Measurements from ENCODE around the gene HLX.

Gene HLX

GRCh38 chr1:220884109-220884980 lies 5.1 kb downstream of the HLX start:
- DNase-seq, result no peak

DNA sequence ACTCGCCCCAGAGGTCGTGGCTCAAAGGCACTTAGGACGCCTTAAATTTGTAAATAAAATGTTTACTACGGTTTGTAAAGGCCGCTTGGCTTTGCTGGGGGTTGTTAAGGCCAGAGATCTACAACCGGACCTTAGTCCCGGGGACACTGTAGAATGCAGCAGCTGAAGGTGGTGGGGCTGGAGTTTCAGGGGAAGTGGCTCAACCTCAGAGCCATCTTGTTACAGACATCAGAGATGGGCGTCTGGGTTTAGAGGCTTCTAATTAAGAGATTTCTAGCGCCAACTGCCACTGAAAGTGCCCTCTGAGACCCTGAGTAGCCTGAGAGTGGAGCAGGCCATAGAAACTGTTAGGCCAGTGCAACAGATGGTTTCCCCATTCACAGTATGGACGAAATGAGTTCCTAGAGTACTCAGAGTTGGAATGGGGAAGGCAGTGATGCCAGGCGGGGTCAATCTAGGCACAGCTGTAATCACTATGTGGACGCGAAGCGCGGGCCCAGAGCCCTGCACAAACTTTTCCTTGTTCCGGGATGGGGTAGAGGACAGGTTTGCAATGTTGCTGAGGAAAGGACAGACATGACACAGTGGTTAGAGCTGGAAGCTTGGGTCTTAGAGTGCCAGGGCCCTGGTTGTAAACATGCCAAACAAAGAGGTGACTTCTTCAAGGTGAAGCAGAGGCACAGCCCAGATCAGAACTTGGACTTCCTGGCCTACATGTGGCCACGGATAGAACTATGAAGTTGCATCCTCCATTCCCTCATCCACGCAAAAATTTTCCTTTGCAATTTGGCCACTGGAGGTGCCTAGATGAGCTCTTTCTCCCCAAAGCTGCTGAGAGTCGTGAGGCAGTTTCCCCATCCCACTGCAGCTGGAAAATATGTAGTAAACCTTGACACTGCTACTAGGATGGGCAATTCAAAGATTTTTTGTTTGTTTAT lies 6.0 kb downstream of the HLX start:
- DNase-seq, result no peak

GRCh38 chr1:220885971-220886370 lies 6.7 kb downstream of the HLX start:
- DNase-seq, result no peak

GRCh38 chr1:220886470-220887201 lies 7.4 kb downstream of the HLX start:
- no peak for DNase-seq

DNA sequence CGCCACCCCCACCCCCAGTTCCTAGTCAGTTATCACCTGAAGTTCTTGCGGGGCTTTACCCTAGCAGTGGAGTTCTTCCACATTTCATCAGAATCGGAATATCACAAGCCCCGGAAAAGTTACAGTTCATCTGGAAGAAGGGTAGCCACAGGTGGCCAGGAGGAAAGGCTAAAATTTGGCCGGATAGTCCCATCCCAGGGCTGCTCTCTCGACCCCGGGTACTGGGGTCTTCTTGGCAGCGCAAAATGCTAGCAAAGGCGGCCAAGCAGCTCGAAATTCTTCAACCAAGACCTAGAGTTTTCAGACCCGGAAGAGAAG lies 7.9 kb downstream of the HLX start:
- DNase-seq, result no peak

GRCh38 chr1:220887520-220888416 lies 8.5 kb downstream of the HLX start:
- no peak for DNase-seq

DNA sequence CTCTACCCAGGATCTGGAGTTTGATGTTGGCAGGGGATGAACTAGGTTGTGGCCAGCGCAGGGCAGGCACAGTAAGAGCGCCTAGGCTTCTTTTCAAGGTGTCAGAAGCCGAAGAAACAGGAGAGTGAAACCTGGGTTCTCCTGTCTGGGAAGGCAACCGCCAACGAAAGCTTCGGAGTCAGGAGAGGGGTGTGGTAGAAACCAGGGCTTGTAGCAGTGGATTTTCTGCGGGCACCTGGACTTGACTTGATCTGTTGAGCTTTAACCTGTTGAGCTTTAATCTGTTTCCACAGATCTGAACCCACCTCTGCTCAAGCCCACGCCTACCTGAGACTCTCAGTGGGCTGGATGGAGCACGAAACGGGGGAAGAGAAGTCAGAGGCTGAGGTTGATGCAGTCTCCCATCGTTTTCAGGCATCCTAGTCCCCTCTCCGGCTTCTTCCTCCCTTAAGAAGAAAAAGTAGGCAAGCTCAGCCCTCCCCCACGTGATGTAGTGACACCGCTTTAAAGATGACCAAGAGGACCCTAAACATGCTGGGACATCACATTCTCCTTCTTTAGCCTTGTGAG lies 9.3 kb downstream of the HLX start:
- no peak for DNase-seq

GRCh38 chr1:220889333-220889732 lies 10.1 kb downstream of the HLX start:
- DNase-seq, result no peak

DNA sequence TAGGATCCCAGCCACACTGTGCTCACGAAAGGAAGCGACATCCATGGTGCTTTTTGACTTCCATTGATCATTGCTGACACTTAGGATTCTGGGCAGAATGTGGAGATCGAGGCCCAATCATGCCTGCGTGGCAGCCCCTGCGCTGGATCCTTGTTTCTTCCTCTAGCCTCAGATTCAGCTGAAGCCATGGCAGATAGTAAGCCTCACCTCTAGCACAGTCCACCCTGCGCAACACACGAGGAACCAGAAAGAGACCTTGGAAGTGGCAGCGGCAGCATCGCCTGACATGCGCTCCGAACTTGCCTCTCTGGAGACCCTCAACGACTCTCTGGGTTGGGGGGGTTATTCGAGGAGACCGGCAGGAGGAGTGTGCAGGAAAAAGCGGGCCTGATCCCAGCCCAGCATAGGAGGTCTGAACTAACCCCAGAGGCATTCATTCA lies 10.6 kb downstream of the HLX start:
- DNase-seq, result no peak

DNA sequence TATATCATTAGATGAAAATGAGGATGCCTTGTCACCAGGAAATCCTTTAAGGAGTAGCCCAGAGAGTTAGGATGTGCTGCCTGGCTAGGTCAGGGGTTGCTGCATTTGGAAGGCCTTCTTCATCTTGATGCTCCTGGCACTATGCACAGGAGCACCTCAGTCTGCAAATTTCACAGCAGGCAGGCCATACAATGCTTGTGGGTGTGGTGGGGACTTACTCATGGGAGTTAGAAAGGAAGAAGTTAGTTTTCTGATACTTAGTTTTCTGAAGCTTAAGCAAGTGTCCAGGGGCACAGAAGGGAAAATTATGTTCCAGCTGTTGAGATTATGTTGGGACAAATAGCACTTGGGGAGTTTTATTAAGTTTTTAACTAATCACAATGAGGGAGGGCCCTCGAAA lies 11.4 kb downstream of the HLX start:
- DNase-seq, result no peak

DNA sequence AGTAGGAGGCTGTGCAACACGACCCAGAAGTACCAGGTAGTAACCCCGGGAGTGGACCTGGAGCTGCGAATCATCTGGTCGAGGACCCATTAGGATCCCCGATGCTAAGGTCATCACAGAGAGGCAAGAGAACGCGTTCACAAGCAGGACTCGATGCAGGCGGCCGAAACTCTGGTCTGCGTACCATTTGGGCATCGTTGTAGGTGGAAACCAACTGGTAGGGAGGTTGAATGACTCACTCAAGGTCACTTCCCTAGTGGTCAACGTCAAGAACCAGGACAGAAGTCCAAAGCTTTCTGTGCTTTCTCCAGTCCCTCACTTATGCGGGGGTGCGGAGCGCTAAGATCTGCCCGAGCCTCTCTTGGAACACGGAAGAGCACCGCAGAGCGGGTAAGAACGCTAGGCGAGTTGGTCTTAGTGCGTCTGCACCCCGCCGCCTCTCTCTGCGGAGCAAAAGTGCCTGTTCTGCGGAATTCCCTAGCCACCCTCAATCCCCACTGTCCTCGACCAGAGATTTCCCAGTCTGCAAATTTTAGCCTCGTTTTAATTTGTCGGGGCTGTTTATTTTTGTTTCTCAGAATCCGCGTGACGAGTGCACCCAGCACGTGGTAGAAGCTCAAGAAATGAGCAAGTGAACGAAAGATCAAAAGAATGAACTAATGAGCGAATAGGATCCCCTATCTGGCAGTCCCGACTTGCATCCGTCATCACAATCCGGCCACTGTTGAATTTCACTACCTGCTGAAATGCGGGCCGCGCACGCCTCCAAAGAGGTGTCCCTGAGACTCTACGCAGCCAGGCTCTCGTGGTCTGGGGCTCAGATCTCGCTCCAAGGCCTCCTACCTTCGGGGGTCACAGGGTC lies 12.2 kb downstream of the HLX start:
- no peak for DNase-seq

DNA sequence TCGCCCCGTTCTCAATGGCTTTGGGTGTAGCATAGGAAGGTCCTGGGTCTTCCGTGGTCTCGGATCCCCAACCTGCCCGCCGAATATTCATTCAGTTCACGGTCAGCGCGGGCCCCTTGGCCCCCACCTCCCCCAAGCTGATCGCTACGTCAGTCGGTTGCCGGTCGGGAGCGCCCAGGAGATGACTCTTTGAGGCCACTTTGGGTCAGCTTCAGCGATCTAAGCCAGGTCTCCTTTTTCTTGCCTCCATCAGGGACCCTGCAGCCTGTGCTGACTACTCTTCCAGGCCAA lies 12.8 kb downstream of the HLX start:
- DNase-seq, result no peak

GRCh38 chr1:220892997-220893700 lies 13.9 kb downstream of the HLX start:
- no peak for DNase-seq

- DNase-seq, result no peak
Measured at GRCh38 chr1:220893701-220894024, 14.4 kb downstream of the HLX start.

DNA sequence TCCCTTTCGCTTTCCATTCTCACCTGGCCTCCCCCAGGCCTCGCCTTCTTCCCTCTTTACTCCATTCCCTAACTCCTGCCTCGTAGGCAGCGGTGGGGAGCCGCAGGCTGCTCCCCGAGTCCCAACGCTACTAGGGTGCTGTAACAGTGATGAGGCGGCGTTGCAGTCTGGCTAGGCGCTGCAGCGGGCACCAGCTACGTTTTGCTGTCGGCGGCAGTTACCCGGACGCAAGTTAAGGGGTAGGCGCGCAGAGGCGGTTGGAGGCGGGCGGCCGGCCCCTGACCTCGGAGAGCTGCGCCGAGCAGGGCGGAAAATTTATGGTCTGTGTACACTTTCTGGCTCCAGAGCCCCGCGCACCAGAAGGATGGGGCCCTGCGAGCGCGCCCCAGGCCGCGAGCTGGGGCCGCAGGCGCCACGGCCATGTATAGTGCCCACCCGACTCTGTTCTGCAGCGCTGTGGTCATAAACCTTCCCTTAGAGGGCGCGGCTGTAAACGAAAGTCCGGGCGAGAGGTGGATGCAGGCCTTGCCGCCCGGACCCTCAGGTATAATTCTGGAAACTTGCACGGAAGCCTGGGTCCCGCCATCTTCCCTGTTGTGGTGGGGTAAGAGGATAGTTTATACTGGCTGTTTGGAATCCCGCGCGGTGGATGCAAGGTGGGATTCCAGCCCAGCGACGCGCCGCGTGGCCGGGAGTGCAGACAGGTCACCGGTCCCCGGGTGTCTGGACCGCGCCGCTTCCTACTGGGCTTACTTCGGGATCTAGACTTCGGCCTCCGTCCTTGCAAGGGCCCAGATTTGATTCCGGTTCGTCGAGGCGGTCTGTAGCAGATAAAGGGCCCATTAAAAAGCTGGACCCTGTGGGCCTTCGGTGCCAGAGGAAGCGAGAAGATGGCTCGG lies 15.0 kb downstream of the HLX start:
- no peak for DNase-seq

DNA sequence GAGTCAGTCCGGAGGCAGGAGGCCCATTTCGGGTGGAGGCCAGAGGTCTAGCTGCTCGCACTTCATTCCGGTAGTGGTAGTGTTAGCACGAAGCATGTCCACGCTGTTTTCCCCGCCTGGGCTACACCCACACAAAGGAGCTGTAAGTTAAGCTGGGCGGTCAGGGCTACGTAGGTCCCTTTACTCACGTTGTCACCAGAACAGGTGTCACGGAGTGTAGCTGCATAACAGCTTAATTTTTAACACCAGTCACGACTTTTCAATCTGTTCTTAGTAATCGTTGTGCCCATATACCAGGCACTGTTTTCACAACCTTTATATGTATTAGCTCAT lies 15.6 kb downstream of the HLX start:
- DNase-seq, result no peak

DNA sequence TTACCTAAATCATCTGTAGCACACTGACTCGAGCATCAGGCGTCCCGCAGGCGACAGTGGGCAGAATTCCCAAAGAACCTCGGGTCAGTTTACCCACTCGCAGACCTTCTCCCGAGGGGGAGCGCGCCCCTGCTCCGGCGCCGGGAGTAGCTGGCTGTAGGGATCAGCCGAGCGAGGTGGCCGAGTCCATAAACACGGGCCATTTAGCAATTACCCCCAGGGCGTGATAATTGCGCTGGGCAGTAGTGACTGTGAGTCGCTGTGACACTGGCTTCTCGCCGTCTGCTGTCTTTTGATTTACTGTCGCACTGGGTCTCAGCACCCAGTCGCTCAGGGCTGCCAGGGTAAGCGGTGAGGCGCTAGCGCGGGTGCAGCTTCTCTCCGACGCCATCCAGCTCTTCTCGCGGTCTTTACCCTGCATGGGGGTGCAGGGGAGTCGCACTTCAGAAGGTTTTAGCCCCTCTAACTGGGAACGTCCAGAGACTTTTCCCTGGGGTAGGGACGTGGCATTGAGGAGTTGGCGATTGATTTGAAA lies 16.2 kb downstream of the HLX start:
- no peak for DNase-seq

GRCh38 chr1:220896092-220896491 lies 16.8 kb downstream of the HLX start:
- DNase-seq, result no peak

DNA sequence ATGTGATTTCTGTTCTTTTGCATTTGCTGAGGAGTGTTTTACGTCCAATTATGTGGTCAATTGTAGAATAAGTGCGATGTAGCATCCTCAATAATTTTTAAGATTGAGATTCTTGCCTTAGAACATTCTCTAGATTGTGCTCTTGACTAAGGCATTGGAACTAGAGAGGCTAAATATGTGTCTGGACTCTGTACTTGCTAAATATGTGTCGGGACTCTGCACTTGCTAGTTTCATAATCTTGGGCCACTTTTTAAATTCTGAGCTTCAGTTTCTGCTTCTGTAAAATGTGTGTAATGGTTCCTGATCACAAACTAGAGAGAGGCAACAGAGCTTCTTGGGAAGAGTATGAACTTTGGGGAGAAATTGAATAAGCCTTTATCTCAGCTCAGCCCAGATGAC lies 21.6 kb downstream of the HLX start:
- no peak for DNase-seq
